ENCODE measurements around the gene BIRC3. TPM values are rescaled to one million over a fixed set of nuclear protein-coding genes. Genes with fewer than 3 reads are reported as not detected.

Gene BIRC3
- total RNA-seq, 2 donors from 2014 or later: 14.8 to 66.3 TPM

- Histone ChIP-seq H3K27ac (peak overlapping the region; percentile 69), H3K9me3 (no peaks in the 10 kb centered on the region), H3K27me3 (no peaks in the 10 kb centered on the region), H3K4me3 (no peak overlapping the region), H3K36me3 (no peaks in the 10 kb centered on the region), H3K4me1 (no peaks in the 10 kb centered on the region), H3K9ac (ENCODE audit: low read depth in 2 of 2, low read length in 2 of 2) (peak overlapping the region in 1 of 2 donors; percentile 53)
- intact Hi-C loops (cut with DNase I): no loop called here
- no peak for TF ChIP-seq CTCF (IDR thresholded peaks at IDR 0.05)
- DNase-seq: peak; percentile 49
These were observed 36.9 kb upstream of the BIRC3 start for GRCh38 chr11:102280245-102280833.

GRCh38 chr11:102283116-102283485, 34.2 kb upstream of the BIRC3 start:
- Histone ChIP-seq H3K27ac (no peak overlapping the region), H3K9ac (ENCODE audit: low read depth in 2 of 2, low read length in 2 of 2) (no peak overlapping the region), H3K36me3 (no peaks in the 10 kb centered on the region), H3K4me3 (no peak overlapping the region), H3K27me3 (no peaks in the 10 kb centered on the region), H3K4me1 (peaks cover 5% of the 10 kb centered on the region), H3K9me3 (no peaks in the 10 kb centered on the region)
- intact Hi-C loops (cut with DNase I): no loop called here
- no peak for DNase-seq
- no peak for TF ChIP-seq CTCF (IDR thresholded peaks at IDR 0.05)

GRCh38 chr11:102284008-102284407, 33.3 kb upstream of the BIRC3 start:
- intact Hi-C loops (cut with DNase I): no loop called here
- DNase-seq: no peak
- H3K9ac ChIP-seq (ENCODE audit: low read depth in 2 of 2, low read length in 2 of 2): no peak overlapping the region
- no peaks in the 10 kb centered on the region for H3K9me3 ChIP-seq
- peaks cover 10% of the 10 kb centered on the region for H3K4me1 ChIP-seq
- H3K4me3 ChIP-seq: no peak overlapping the region
- no peaks in the 10 kb centered on the region for H3K36me3 ChIP-seq
- H3K27me3 ChIP-seq: no peaks in the 10 kb centered on the region
- H3K27ac ChIP-seq: no peak overlapping the region
- TF ChIP-seq CTCF (IDR thresholded peaks at IDR 0.05): no peak

- no peaks in the 10 kb centered on the region for H3K9me3 ChIP-seq
- H3K4me1 ChIP-seq: peaks cover 10% of the 10 kb centered on the region
- H3K27ac ChIP-seq: no peak overlapping the region
- TF ChIP-seq CTCF (IDR thresholded peaks at IDR 0.05): no peak
- no peaks in the 10 kb centered on the region for H3K36me3 ChIP-seq
- intact Hi-C loops (cut with DNase I): no loop called here
- no peak for DNase-seq
- no peaks in the 10 kb centered on the region for H3K27me3 ChIP-seq
- no peak overlapping the region for H3K4me3 ChIP-seq
- H3K9ac ChIP-seq (ENCODE audit: low read depth in 2 of 2, low read length in 2 of 2): no peak overlapping the region
These were observed 31.0 kb upstream of the BIRC3 start for GRCh38 chr11:102286292-102286691.

- Histone ChIP-seq H3K4me1 (peaks cover 10% of the 10 kb centered on the region), H3K27me3 (no peaks in the 10 kb centered on the region), H3K36me3 (no peaks in the 10 kb centered on the region), H3K9me3 (no peaks in the 10 kb centered on the region), H3K4me3 (no peak overlapping the region), H3K9ac (ENCODE audit: low read depth in 2 of 2, low read length in 2 of 2) (no peak overlapping the region), H3K27ac (peak overlapping the region; percentile 10)
- TF ChIP-seq CTCF (IDR thresholded peaks at IDR 0.05): peak; percentile 68
- intact Hi-C loops (cut with DNase I): no loop called here
- peak; percentile 57 for DNase-seq
These were observed 29.1 kb upstream of the BIRC3 start for GRCh38 chr11:102287964-102288724.

Measured in colonic mucosa (tissue), 4 donors.